ENCODE measurements around the gene SMAD6. TPM values are rescaled to one million over a fixed set of nuclear protein-coding genes. Genes with fewer than 3 reads are reported as not detected.
"Not testable (repeated sequence)": the region's sequence is repeated elsewhere in the genome, so short reads cannot be mapped to it uniquely, and the experiment has no call there.

SMAD6 gene
- total and polyA plus RNA-seq, 5 experiments from 2014 or later = 0.08 to 0.16 TPM; not detected in 3

- no peak for DNase-seq
- Mint-ChIP-seq H3K36me3 (peaks cover 0 to 12% (median 9%) of the 10 kb centered on the region in 3 donors), H3K9me3 (peaks cover 0 to 18% (median 9%) of the 10 kb centered on the region in 9 donors), H3K27me3 (no peaks in the 10 kb centered on the region), H3K4me3 (no peak overlapping the region), H3K27ac (no peak overlapping the region), H3K4me1 (peaks cover 5 to 15% (median 12%) of the 10 kb centered on the region in 4 donors)
- no peak for ATAC-seq
- POLR2A ChIA-PET = interaction anchor here (2.1 kb wide), 1 partner anchor 14 kb away, joined by 5 read pairs; no protein-coding TSS in a partner anchor
These were observed 22.9 kb upstream of the SMAD6 start for GRCh38 chr15:66679061-66679656.

- no peaks in the 10 kb centered on the region for H3K27me3 Mint-ChIP-seq
- DNase-seq (no peak), ATAC-seq (no peak)
- H3K27ac Mint-ChIP-seq = peak overlapping the region in 1 of 10 donors; percentile 27
- POLR2A ChIA-PET = interaction anchor here (2.1 kb wide), 1 partner anchor 14 kb away, joined by 5 read pairs; no protein-coding TSS in a partner anchor
- H3K36me3 Mint-ChIP-seq = peaks cover 0 to 12% (median 9%) of the 10 kb centered on the region in 3 donors
- H3K9me3 Mint-ChIP-seq = peaks cover 0 to 18% (median 9%) of the 10 kb centered on the region in 9 donors
- no peak overlapping the region for H3K4me3 Mint-ChIP-seq
- H3K4me1 Mint-ChIP-seq = peaks cover 5 to 12% (median 9%) of the 10 kb centered on the region in 4 donors
These were observed 22.4 kb upstream of the SMAD6 start for GRCh38 chr15:66679657-66680108.

- DNase-seq (no peak), ATAC-seq (no peak)
- Mint-ChIP-seq H3K9me3 (peaks cover 0 to 18% (median 9%) of the 10 kb centered on the region in 9 donors), H3K36me3 (peaks cover 0 to 12% (median 9%) of the 10 kb centered on the region in 3 donors), H3K27ac (no peak overlapping the region), H3K4me3 (no peak overlapping the region), H3K4me1 (peaks cover 2 to 7% (median 4%) of the 10 kb centered on the region in 4 donors), H3K27me3 (no peaks in the 10 kb centered on the region)
- POLR2A ChIA-PET = interaction anchor here (2.1 kb wide), 1 partner anchor 13 kb away, joined by 5 read pairs; no protein-coding TSS in a partner anchor
These were observed 21.5 kb upstream of the SMAD6 start for GRCh38 chr15:66680502-66680901.

GRCh38 chr15:66681395-66681794, 20.6 kb upstream of the SMAD6 start:
- no peaks in the 10 kb centered on the region for H3K27me3 Mint-ChIP-seq
- no peak for DNase-seq
- POLR2A ChIA-PET = interaction anchor here (0.7 kb wide), 1 partner anchor 9 kb away, joined by 3 read pairs; no protein-coding TSS in a partner anchor
- no peak for ATAC-seq
- H3K4me3 Mint-ChIP-seq = no peak overlapping the region
- peaks cover 0 to 12% (median 9%) of the 10 kb centered on the region in 3 donors for H3K36me3 Mint-ChIP-seq
- H3K27ac Mint-ChIP-seq = peak overlapping the region in 2 of 10 donors; percentile 5 to 8
- peaks cover 0 to 18% (median 9%) of the 10 kb centered on the region in 9 donors for H3K9me3 Mint-ChIP-seq
- peaks cover 0 to 3% (median 1%) of the 10 kb centered on the region in 4 donors for H3K4me1 Mint-ChIP-seq

DNA sequence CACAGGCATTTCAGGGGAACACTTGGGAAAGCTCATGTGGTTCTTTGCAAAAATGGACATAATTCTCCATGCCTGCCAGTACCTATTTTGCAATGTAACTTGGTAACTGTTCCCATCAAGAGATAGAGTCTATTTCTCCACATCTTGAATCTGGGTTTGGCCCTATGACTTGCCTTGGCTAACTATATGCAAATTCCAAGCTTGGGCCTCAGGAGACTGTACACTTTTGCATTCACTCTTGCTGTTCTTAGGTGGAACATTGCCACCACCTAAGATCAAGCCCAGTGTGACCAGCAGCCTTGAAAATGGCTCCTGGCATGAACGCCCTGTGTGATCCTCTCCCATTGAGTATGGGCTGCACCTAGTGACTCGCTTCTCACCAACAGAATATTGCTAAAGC, 19.8 kb upstream of the SMAD6 start:
- Mint-ChIP-seq H3K27me3 (no peaks in the 10 kb centered on the region), H3K4me1 (peaks cover 0 to 3% (median 1%) of the 10 kb centered on the region in 4 donors), H3K27ac (no peak overlapping the region), H3K9me3 (peaks cover 0 to 18% (median 9%) of the 10 kb centered on the region in 9 donors), H3K4me3 (no peak overlapping the region), H3K36me3 (peaks cover 0 to 12% (median 9%) of the 10 kb centered on the region in 3 donors)
- DNase-seq (no peak), ATAC-seq (no peak)
- POLR2A ChIA-PET = interaction anchor here (0.7 kb wide), 1 partner anchor 10 kb away, joined by 3 read pairs; no protein-coding TSS in a partner anchor

- no peak overlapping the region for H3K4me3 Mint-ChIP-seq
- H3K27ac Mint-ChIP-seq = no peak overlapping the region
- H3K4me1 Mint-ChIP-seq = peaks cover 0 to 3% (median 0%) of the 10 kb centered on the region in 4 donors
- no peaks in the 10 kb centered on the region for H3K27me3 Mint-ChIP-seq
- H3K9me3 Mint-ChIP-seq = peaks cover 0 to 18% (median 9%) of the 10 kb centered on the region in 9 donors
- ATAC-seq (no peak), DNase-seq (no peak)
- POLR2A ChIA-PET = no interaction called here
- H3K36me3 Mint-ChIP-seq = peaks cover 0 to 12% (median 9%) of the 10 kb centered on the region in 3 donors
These were observed 19.2 kb upstream of the SMAD6 start for GRCh38 chr15:66682865-66683264.

- POLR2A ChIA-PET = interaction anchor here (1.7 kb wide), 1 partner anchor 19 kb away, joined by 4 read pairs; no protein-coding TSS in a partner anchor
- Mint-ChIP-seq H3K27ac (no peak overlapping the region), H3K4me3 (no peak overlapping the region), H3K4me1 (peaks cover 0 to 3% (median 0%) of the 10 kb centered on the region in 4 donors), H3K36me3 (peaks cover 0 to 12% (median 9%) of the 10 kb centered on the region in 3 donors), H3K27me3 (no peaks in the 10 kb centered on the region), H3K9me3 (peaks cover 0 to 18% (median 9%) of the 10 kb centered on the region in 9 donors)
- DNase-seq (no peak), ATAC-seq (no peak)
These were observed 17.8 kb upstream of the SMAD6 start for GRCh38 chr15:66684136-66684681.

- ATAC-seq (no peak), DNase-seq (no peak)
- peaks cover 0 to 9% (median 9%) of the 10 kb centered on the region in 3 donors for H3K36me3 Mint-ChIP-seq
- peaks cover 0 to 3% (median under 1%) of the 10 kb centered on the region in 4 donors for H3K4me1 Mint-ChIP-seq
- peaks cover 0 to 16% (median 8%) of the 10 kb centered on the region in 9 donors for H3K9me3 Mint-ChIP-seq
- H3K27ac Mint-ChIP-seq = no peak overlapping the region
- POLR2A ChIA-PET = no interaction called here
- no peak overlapping the region for H3K4me3 Mint-ChIP-seq
- H3K27me3 Mint-ChIP-seq = no peaks in the 10 kb centered on the region
These were observed 16.3 kb upstream of the SMAD6 start for GRCh38 chr15:66685638-66686150.

- H3K27ac Mint-ChIP-seq = peak overlapping the region in 4 of 10 donors; percentile 9 to 65 (median 37)
These were observed 11.1 kb upstream of the SMAD6 start for GRCh38 chr15:66690912-66691311.

DNA sequence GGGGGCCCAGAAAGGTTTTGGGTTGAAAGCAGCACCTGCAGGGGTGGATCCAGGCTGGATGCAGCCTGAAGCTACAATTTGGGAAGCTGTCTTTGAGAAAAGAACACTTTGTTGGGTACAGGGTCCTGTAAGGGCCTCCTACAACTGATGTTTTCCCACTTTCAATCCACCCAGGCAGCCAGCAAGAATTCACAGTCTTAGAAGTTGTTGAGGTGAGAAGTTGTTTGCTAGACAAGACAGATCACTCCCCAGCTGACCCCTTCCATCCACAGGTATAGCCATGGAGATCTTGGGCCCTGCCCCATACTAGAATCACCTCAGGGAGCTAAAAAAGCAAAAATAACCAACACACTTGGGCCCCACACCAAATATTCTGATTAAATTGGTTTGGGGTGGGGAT, 10.3 kb upstream of the SMAD6 start:
- no peaks in the 10 kb centered on the region for H3K9me3 Mint-ChIP-seq
- ATAC-seq (no peak), DNase-seq (no peak)
- H3K4me1 Mint-ChIP-seq = peaks cover 12 to 30% (median 24%) of the 10 kb centered on the region in 4 donors
- no peaks in the 10 kb centered on the region for H3K27me3 Mint-ChIP-seq
- no peaks in the 10 kb centered on the region for H3K36me3 Mint-ChIP-seq
- H3K4me3 Mint-ChIP-seq = no peak overlapping the region
- peak overlapping the region in 7 of 10 donors; percentile 25 to 94 (median 84) for H3K27ac Mint-ChIP-seq
- POLR2A ChIA-PET = interaction anchor here (0.6 kb wide), 1 partner anchor 73 kb away, joined by 4 read pairs; no protein-coding TSS in a partner anchor

More at GRCh38 chr15:66690912-66691311, 11.1 kb upstream of the SMAD6 start:
- POLR2A ChIA-PET, DNase-seq, ATAC-seq, H3K27me3 Mint-ChIP-seq, H3K9me3 Mint-ChIP-seq, H3K4me3 Mint-ChIP-seq, H3K36me3 Mint-ChIP-seq: not testable (repeated sequence)
- H3K4me1 Mint-ChIP-seq = peaks cover 12 to 30% (median 24%) of the 10 kb centered on the region in 4 donors

DNA sequence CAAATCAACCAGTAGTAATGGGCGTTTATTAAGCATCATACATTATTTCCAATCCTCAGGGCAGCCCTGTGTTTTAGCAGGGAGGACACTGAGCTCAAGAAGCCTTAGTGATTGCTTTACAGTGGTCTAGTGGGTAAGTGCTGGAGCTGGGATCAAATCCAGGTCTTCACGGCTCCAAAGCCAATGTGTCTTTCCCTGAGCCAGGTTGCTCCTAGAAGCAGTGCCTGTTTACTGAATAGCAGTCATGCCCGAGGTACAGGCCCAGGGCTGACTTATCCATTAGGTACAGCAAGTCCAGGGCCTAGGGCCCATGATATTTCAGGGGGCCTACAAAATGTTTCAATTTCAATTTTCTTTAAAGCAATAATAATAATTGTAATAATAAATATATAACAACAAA, 9.6 kb upstream of the SMAD6 start:
- peak overlapping the region in 9 of 10 donors; percentile 54 to 94 (median 84) for H3K27ac Mint-ChIP-seq
- peaks cover 12 to 30% (median 24%) of the 10 kb centered on the region in 4 donors for H3K4me1 Mint-ChIP-seq
- POLR2A ChIA-PET = interaction anchor here (0.6 kb wide), 1 partner anchor 74 kb away, joined by 4 read pairs; no protein-coding TSS in a partner anchor
- DNase-seq (no peak), ATAC-seq (no peak)
- H3K4me3 Mint-ChIP-seq = peak overlapping the region in 1 of 10 donors; percentile 55
- H3K36me3 Mint-ChIP-seq = no peaks in the 10 kb centered on the region
- no peaks in the 10 kb centered on the region for H3K9me3 Mint-ChIP-seq
- no peaks in the 10 kb centered on the region for H3K27me3 Mint-ChIP-seq

- Mint-ChIP-seq H3K4me1 (peaks cover 12 to 30% (median 24%) of the 10 kb centered on the region in 4 donors), H3K36me3 (no peaks in the 10 kb centered on the region), H3K27ac (peak overlapping the region; percentile 55 to 94 (median 90)), H3K27me3 (no peaks in the 10 kb centered on the region), H3K4me3 (peak overlapping the region in 8 of 10 donors; percentile 34 to 68 (median 55)), H3K9me3 (no peaks in the 10 kb centered on the region)
- peak in 3 of 10 donors; percentile 31 to 44 (median 42) for DNase-seq
- POLR2A ChIA-PET = interaction anchor here (0.6 to 1.4 kb wide), 4 partner anchors 9 to 763 kb away, joined by 3 to 17 read pairs (median 4); partner anchors contain the start of gene SMAD6
- ATAC-seq = peak; percentile 93 to 96
These were observed 9.0 kb upstream of the SMAD6 start for GRCh38 chr15:66692808-66693596.

Measured in naive thymus-derived CD8-positive, alpha-beta T cell (primary cell).